GF-D8 (cell line): ENCODE results near the gene MGAT3.
"Not testable (repeated sequence)": the region's sequence is repeated elsewhere in the genome, so short reads cannot be mapped to it uniquely, and the experiment has no call there.

Experiments
- DNase-seq: peaks from one replicate; lab custom pipeline; 2025; lab: John Stamatoyannopoulos, UW

Gene MGAT3

GRCh38 chr22:39514373-39514973 is 57.7 kb downstream of the MGAT3 start:
- no peak for DNase-seq

- no peak for DNase-seq
These were observed 58.6 kb downstream of the MGAT3 start for GRCh38 chr22:39515266-39516050.

- DNase-seq, result no peak
These were observed 60.7 kb downstream of the MGAT3 start for GRCh38 chr22:39517470-39517869.

GRCh38 chr22:39518144-39518786 is 61.5 kb downstream of the MGAT3 start:
- DNase-seq, result no peak

- DNase-seq, result no peak
These were observed 62.3 kb downstream of the MGAT3 start for GRCh38 chr22:39518996-39519680.

GRCh38 chr22:39519681-39520225 is 62.9 kb downstream of the MGAT3 start:
- peak; percentile 96 for DNase-seq

- DNase-seq, result no peak
These were observed 63.7 kb downstream of the MGAT3 start, which contains the start of gene ATF4 for GRCh38 chr22:39520226-39521105. Gene ATF4, plus strand, starts transcription at chr22:39520562. Its CDS starts 884 bp downstream, at chr22:39521446.

GRCh38 chr22:39521106-39521885 is 64.5 kb downstream of the MGAT3 start:
- not testable (repeated sequence) for DNase-seq

- DNase-seq, result not testable (repeated sequence)
These were observed 65.3 kb downstream of the MGAT3 start for GRCh38 chr22:39522091-39522490.

GRCh38 chr22:39522567-39523300 is 65.9 kb downstream of the MGAT3 start:
- DNase-seq, result no peak

GRCh38 chr22:39524089-39524752 is 67.4 kb downstream of the MGAT3 start:
- DNase-seq, result no peak

- DNase-seq, result no peak
These were observed 68.2 kb downstream of the MGAT3 start for GRCh38 chr22:39524753-39525657.

GRCh38 chr22:39525658-39525975 is 68.8 kb downstream of the MGAT3 start:
- DNase-seq, result no peak

GRCh38 chr22:39526736-39527171 is 69.9 kb downstream of the MGAT3 start:
- DNase-seq, result no peak

GRCh38 chr22:39527481-39527961 is 70.7 kb downstream of the MGAT3 start:
- no peak for DNase-seq

- no peak for DNase-seq
These were observed 71.4 kb downstream of the MGAT3 start for GRCh38 chr22:39528080-39528661.

- DNase-seq, result peak; percentile 74
These were observed 72.1 kb downstream of the MGAT3 start for GRCh38 chr22:39528681-39529486.
